HG03025 (cell line): ENCODE results near the gene GREB1.

Source experiments
- ATAC-seq: cut with Tn5 transposase; IDR thresholded peaks from one replicate; pipeline ENCODE4 v1.9.1; 2021; ENCODE audit warnings: mild to moderate bottlenecking, moderate library complexity; ENCODE audit not compliant: unreplicated experiment, low FRiP score

The GREB1 gene

DNA sequence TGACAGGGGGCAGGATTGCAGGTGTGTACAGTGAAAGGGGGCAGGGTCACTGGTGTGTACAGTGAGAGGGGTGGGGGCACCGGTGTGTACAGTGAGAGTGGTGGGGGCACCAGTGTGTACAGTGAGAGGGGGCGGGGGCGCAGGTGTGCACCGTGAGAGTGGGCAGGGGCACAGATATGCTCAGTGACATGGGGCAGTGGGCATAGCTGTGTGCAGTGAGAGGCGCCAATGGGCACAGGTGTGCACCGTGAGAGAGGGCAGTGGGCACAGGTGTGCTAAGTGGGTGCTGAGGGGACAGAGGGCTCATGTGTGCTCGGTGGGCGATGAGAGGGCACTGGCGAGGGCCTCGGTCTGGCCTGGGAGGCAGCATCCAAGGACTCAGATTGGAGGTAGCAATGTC lies 63.0 kb downstream of the GREB1 start:
- no peak for ATAC-seq

DNA sequence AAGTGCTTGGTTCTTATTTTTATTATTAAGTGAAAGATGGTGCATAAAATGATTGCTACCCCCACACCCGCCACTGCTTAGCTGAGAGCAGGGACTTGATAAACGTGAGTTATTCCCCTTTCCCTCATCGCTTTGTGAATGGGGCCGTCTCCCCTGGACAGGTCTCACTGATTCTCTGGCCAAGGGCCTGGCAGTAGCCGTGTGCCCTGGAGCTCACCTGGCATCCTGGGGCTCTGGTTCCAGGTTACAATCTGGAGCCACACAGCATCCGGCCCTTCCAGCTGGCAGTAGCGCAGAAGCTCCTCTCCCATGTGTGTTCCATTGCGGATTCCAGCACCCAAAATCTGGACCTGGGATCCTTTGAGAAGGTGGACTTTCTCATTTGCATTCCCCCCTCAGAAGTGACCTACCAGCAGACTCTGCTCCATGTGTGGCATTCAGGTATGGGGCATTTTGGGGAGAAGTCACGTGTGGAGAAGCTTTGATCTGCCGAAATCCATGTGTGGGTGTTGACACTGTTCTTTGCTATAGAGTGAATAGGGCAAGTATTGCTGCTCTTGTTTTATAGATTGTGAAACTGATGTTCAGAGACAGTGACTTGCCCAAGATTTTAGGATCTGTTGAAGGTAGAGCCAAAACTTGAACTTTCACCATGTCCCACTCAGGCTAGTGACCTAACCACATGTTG lies 63.8 kb downstream of the GREB1 start:
- no peak for ATAC-seq

DNA sequence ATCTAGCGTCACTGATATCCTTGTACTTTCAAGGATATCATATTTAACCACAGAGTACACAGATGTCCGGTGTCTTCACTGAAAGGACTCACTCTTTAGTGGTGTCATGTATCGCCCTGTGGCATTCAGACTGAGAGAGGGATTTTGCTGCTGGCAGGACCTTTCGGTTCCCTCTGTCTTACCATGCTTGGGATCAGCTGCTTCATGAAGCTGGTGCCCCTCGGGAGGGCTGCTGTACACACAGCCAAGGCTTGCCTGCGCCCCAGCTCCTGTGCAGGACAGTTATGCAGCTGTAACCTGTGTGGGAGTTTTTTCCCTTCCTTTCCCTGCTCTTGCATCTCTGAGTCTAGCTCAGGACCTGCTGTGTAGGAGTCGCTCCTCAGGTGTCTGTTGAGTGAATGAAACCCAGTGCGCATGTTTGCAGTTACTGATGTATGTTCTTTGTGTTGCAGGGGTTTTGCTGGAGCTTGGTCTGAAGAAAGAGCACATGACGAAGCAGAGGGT lies 64.4 kb downstream of the GREB1 start:
- no peak for ATAC-seq

DNA sequence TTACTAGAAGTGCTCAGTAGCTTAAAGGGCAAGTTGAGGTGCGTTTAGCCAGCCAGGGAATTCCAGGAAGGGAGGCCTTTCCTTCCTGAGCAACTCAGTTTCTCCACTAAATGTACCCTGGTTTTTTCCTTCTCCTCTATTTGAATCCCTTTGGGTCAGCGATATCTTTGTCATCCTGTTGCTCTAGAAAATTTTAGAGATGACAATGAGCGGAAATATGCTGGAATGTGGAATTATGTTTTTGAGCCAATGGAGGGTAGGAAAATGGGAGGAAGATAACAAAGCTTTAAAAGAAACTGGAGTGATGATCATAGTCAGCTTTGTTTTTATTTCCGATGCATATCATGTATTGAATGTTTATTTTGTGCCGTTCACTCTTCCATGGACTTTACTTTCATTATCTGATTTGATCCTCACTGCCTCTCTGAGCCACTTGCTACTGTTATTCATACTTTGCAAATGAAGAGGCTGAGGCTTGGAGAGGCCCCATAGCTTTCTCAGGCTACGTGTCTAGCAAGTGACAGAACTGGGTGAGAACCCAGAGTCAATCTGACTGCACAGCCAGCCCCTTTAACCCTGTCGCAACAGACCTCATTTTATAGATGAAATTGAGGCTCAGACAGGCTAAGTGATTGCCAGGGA lies 68.8 kb downstream of the GREB1 start:
- no peak for ATAC-seq

DNA sequence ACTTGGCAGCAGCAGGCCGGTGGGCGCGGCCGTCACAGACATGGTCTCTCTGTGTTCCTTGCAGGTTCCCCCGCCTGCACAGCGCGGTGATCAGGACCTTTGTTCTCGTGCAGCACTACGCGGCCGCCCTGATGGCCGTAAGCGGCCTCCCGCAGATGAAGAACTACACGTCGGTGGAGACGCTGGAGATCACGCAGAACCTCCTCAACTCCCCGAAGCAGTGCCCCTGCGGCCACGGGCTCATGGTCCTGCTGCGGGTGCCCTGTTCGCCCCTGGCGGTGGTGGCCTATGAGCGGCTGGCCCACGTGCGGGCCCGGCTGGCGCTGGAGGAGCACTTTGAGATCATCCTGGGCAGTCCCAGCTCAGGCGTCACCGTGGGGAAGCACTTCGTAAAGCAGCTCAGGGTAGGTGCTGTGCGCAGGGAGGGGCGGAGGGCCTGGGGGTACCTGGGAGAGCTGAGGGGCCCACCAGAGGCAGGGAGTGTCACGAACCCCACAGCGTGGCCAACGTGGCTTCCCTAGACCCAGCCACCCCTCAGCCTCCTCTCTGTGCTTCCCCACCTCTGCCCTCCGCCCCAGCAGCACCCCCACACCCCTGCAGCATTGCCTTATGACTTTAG lies 76.9 kb downstream of the GREB1 start:
- ATAC-seq: no peak

DNA sequence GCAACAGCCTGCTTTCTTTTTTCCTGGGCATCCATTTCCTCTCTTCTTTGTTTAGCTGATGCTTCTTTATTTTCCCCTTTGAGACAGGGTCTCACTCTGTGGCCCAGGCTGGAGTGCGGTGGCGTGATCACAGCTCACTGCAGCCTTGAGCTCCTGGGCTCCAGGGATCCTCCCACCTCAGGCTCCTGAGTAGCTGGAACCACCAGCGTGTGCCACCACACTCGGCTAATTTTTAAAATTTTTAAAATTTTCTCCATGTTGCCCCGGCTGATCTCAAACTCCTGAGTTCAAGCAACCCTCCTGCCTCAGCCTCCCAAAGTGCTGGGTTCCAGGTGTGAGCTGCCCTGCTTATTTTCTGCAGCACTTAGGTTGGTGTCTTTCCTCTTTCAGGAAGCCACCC lies 77.4 kb downstream of the GREB1 start:
- no peak for ATAC-seq

DNA sequence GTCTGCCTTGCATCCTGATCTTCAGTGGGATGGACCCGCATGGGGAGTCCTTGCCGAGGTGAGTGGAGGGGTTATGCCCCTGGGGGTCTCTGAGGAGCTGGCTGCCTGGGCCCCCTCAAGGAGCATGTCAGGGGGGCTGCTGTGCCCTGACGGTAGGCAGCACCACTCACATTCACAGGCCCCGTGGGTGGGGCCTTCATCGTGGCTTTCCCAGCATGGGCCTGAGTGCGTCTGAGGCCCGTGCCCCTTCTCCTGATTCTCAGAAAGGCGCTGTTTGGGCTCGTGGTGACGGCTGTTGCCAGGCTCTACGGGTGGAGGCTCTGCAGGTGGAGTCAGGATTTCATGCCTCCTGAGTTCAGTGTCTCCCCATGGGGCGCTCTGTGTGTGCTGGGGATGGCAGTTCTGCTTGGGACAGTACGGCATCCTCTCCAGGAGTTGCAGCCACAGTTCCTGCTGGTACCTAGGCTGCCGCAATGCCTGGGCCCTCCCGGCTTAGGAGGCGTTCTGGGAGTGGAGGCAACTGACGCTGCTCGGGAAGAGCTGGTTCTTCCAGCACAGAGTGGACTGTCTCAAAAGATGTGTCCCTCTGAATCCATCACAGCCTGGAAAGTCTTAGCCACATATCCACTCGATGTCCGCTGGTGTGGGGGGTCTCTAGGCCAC lies 78.8 kb downstream of the GREB1 start:
- ATAC-seq: no peak

DNA sequence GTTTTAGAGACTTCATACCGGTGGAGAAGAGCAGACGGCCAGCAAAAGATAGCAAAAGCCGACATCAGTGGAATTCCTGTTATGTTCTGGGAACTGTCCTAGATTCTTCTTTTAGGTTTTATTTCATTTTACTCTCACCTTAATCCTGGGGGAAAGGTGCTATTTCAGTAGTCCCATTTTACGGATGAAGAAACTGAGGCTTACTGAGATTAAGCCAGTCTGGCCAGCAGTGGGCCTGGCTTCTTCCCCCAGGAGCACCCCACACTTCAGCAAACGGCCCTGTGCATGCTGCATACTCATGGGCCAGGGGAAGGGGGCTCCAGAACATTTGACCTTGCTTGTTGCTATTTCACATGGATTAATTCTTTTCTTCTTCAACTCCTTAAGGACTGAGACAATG lies 79.5 kb downstream of the GREB1 start:
- ATAC-seq: no peak

DNA sequence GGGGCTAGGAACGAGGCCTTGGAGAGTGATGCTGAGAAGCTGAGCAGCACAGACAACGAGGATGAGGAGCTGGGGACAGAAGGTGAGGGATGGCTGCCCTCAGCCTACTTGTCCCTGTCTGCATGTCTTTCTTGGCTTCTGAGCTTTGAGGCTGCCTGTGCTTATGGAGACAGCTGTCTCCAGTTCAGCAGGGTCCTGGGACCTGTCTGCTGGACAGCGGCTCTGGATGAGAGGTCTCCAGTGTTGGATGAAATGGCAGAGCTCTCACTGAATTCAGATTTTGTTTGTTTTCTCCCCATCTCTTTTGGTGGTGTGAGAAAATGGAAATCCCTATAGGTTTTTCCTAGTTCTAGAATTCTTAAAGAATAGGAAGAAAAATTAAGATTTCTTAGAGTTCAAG lies 81.4 kb downstream of the GREB1 start:
- ATAC-seq: no peak

DNA sequence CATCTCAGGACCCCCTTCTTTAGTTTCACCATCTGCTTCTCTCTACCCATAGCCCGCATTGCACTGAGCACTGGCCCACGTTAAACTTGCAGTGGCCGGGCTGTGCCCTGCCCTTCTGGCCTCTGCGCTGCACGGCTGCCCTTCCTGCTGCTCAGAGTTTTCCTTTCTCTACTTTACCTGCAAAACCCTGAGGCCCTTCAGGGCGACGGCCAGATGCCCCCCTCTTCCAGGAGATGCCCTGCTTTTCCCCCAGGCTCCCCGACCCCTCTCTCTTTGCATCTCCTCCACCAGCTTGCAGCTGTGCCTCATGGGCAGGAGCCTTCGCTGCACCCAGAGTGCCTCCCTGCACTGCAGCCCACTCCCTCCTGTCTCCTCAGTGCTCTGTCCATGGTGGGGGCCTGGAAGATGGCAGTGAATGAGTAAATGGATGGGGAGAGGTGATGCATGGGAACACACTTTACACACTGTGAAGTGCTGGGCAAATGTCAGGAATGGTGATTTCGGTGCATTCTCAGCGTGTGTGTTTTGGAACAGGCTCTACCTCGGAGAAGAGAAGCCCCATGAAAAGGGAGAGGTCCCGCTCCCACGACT lies 82.3 kb downstream of the GREB1 start:
- no peak for ATAC-seq

DNA sequence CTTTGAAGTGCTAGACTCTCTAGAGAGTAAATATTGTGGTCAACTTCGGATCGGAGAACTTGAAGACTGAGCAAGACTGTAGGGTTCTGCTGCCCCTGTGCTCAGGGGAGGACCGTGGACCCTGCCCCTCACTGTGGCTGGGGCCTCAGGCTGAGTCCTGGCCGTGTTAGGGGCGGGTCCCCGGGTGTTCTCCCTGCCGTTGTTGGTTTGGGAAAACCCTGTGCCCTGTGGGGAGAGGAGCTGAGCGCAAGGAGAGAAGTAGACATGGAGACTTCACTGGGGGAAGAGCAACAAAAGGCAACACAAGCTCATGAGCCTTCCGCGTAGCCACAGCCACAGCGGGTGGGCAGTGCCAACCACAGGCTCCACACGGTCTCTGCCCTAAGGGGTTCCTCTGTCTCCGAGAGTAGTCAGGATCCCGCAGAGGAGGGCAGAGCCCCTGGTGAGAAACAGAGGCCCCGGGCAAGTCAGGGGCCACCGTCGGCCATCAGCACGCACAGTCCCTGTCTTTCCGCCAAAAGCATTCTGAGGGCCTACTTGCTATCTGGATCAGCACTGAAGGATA lies 83.1 kb downstream of the GREB1 start:
- no peak for ATAC-seq

DNA sequence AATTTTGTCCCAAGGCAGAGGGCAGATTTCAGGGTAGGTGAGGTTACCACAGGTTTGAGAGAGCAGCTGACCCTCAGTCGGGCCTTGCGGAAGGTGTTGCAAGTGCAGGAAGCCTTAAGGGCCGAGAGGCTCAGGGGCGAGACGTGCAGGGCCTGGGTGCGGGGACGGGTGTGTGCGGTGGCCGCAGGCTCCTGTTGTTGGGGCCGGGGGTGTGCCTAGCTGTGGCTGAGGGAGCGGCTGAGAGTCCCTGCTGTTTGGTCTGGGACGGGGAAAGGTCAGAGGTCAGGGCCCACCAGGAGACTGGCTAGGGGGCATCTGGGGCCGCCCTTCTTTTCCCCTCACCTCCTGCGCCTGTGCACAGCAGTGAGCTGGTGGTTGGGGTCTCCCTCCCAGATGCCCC lies 83.7 kb downstream of the GREB1 start:
- ATAC-seq: no peak

DNA sequence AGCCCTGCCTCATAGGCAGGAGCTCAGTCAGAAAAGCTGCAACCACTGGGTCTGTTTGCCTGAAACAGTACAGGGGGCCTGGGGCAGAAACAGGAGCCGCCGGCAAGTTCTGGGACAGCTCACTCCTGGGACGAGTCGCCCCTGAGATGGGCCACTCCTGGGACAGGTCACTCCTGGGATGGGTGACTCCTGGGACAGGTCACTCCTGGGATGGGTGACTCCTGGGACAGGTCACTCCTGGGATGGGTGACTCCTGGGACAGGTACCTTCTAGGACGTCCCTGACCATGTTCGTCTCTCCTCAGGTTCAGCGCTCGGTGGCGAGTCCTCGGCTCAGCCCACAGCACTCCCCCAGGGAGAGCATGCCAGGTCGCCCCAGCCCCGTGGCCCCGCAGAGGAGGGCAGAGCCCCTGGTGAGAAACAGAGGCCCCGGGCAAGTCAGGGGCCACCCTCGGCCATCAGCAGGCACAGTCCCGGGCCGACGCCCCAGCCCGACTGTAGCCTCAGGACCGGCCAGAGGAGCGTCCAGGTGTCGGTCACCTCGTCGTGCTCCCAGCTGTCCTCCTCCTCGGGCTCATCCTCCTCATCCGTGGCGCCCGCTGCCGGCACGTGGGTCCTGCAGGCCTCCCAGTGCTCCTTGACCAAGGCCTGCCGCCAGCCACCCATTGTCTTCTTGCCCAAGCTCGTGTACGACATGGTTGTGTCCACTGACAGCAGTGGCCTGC lies 84.3 kb downstream of the GREB1 start:
- no peak for ATAC-seq

DNA sequence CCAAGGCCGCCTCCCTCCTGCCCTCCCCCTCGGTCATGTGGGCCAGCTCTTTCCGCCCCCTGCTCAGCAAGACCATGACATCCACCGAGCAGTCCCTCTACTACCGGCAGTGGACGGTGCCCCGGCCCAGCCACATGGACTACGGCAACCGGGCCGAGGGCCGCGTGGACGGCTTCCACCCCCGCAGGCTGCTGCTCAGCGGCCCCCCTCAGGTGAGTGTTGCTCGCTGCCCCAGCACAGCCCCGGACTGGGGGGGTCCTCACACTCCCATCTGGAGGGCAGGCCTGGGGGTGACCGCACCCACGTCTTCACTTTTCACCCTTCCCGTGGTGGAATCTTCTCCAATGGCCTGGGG lies 84.8 kb downstream of the GREB1 start:
- no peak for ATAC-seq

DNA sequence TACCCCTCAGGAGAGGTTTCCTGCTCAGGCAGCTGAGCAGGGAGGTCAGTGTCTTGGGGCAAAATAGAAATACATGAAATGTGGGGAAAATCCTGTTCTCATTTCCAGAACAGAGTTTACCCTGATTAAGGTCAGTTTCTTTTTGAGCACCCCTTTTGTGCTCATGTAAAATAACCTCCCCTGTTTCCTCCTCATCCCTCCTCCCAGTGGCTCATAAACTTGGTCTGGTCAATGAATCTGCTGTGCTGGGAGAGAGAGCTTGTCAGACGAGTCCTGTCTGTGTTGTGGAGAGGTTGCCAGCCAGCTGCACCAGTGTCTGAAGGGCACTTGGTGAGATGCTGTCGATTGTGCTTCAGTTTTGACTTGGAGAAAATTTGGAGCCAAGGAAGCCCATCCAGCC lies 87.6 kb downstream of the GREB1 start:
- ATAC-seq: no peak

DNA sequence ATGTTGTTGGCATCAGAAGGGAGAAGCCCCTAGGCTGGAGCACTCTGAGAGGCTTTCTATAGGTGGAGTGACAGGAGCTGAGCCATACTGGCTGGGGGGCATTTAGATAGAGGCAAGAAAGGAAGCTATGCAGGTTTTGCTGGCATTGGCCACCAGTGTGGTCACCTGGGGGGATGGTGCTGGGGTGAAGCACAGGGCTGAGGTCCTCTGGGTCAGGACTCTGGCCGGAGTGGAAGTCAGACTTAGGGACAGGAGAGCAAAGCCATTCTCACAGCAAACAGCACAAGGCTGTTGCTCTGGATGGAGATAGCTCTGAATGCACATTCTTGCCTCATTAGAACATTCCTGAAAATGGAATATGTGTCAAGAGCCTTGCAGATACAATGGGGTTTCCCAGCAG lies 88.8 kb downstream of the GREB1 start:
- ATAC-seq: no peak

DNA sequence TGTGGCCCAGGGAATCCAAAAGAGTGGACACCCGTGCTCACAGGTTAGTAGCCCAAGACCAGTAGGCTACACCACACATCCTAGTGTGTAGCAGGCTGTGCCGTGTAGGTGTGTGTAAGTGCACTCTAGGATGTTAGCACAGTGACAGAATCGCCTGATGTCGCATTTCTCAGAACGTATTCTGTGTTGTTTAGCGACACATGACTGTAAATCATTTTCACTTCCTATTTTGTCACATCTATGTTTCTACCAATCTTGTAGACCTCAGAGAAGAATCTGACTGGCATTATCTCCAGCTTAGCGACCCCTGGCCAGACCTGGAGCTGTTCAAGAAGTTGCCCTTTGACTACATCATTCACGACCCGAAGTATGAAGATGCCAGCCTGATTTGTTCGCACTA lies 91.0 kb downstream of the GREB1 start:
- ATAC-seq: no peak

DNA sequence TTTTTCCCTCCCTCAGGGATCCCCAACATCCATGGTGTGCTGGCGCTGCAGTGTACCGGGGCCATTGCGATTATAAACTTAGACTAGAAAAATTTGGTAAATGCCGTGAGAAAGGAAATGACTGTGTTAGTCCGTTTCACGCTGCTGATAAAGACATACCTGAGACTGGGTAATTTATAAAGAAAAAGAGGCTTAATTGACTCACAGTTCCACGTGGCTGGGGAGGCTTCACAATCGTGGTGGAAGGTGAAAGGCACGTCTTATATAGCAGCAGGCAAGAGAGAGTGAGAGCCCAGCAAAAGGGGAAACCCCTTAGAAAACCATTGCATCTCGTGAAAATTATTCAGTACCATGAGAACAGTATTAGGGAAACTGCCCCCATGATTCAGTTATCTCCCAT lies 91.8 kb downstream of the GREB1 start:
- ATAC-seq: no peak

DNA sequence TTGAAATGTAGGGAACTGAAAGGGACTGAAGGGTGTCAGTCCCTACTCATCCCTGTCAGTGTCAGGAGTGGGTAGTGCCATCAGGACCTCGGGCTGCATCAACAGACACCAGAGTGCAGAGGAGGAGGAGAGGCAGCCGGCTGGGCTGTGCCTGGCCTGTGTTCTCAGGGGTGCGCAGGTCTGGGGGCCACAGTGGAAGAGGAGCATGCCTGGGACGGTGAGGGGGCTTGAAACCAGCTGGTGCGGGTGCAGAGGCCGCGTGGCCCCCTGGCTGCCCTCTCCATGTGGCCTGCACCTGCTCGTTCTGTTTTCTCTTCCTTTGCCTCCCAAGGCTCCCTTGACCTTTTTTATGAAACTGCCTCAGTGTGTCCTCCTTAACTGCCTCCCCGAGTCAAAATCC lies 94.8 kb downstream of the GREB1 start:
- no peak for ATAC-seq

DNA sequence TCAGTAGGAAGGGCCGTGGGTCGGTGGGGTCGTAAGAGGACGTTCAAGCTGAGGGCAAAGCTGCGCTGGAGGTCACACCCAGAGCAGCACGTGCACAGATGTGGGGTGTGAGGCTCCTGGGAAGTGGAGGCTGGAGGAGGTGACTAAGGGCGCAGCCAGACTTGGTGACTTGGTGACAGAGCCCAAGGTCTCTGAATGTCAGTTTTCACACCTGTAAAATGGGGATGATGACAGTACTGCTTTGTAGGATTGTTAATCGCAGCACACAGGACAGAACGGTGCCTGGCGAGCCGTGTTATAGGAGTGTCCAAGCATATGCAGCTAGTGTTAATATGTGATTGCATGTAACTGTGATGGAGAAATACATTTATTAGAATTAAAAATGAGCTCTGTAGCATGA lies 95.4 kb downstream of the GREB1 start:
- ATAC-seq: no peak
